Neural cell (in vitro differentiated cells): ENCODE results near the gene KIF21B. TPM values are rescaled to one million over a fixed set of nuclear protein-coding genes. Genes with fewer than 3 reads are reported as not detected.

Source experiments
- H2AFZ ChIP-seq: fragments of 200-600, 300-800 bp; sonication (generic), shearing (Covaris generic); 2 replicates; pipeline ENCODE4 v1.6.0; 2014; ENCODE audit warnings: low read depth, mild to moderate bottlenecking, antibody characterized with exemption, low read length, moderate library complexity
- H3F3A ChIP-seq: fragments of 200-600 bp; shearing (Covaris generic); 2 replicates; pipeline ENCODE4 v1.6.1; 2016; ENCODE audit warnings: mild to moderate bottlenecking, moderate library complexity, mixed read lengths, antibody characterized with exemption, low read length; ENCODE audit not compliant: insufficient read depth, poor library complexity, severe bottlenecking
- H3K27ac ChIP-seq: fragments of 200-600, 300-800 bp; sonication (generic), shearing (Covaris generic); 2 replicates; pipeline ENCODE4 v1.5.1; 2014; ENCODE audit warnings: mild to moderate bottlenecking, low read length, moderate library complexity
- H3K27me3 ChIP-seq: fragments of 300-800, 200-600 bp; sonication (generic), shearing (Covaris generic); 2 replicates; pipeline ENCODE4 v1.6.0; 2014; ENCODE audit warnings: mild to moderate bottlenecking, low read depth, low read length, moderate library complexity; ENCODE audit not compliant: insufficient read depth
- H3K36me3 ChIP-seq: fragments of 300-800, 200-600 bp; sonication (generic), shearing (Covaris generic); 2 replicates; pipeline ENCODE4 v1.5.1; 2014; ENCODE audit warnings: mild to moderate bottlenecking, antibody characterized with exemption, low read length, moderate library complexity; ENCODE audit not compliant: insufficient read depth
- H3K4me2 ChIP-seq: fragments of 300-800, 200-600 bp; sonication (generic), shearing (Covaris generic); 2 replicates; pipeline ENCODE4 v1.6.0; 2014; ENCODE audit warnings: mild to moderate bottlenecking, low read length
- H3K4me3 ChIP-seq: fragments of 300-800, 200-600 bp; sonication (generic), shearing (Covaris generic); 2 replicates; pipeline ENCODE4 v1.5.1; 2014; ENCODE audit warnings: mild to moderate bottlenecking, low read length, moderate library complexity
- H3K79me2 ChIP-seq: fragments of 200-600 bp; shearing (Covaris generic); replicated peaks from 2 replicates; pipeline ENCODE4 v1.6.0; 2014; ENCODE audit warnings: mild to moderate bottlenecking, low read length, moderate library complexity; ENCODE audit not compliant: insufficient read depth
- H3K9ac ChIP-seq: fragments of 300-800, 200-600 bp; sonication (generic), shearing (Covaris generic); 2 replicates; pipeline ENCODE4 v1.6.1; 2016; ENCODE audit warnings: mild to moderate bottlenecking, low read length, mixed read lengths
- H3K9me2 ChIP-seq: fragments of 200-600 bp; shearing (Covaris generic); 2 replicates; pipeline ENCODE4 v1.6.1; 2016; ENCODE audit warnings: mild to moderate bottlenecking, low read length, mixed read lengths; ENCODE audit not compliant: insufficient read depth
- H3K9me3 ChIP-seq: fragments of 200-600, 300-800 bp; sonication (generic), shearing (Covaris generic); 2 replicates; pipeline ENCODE4 v1.6.1; 2016; ENCODE audit warnings: mild to moderate bottlenecking, mixed run types, low read length, moderate library complexity, mixed read lengths
- H4K20me1 ChIP-seq: fragments of 200-600 bp; shearing (Covaris generic); 2 replicates; pipeline ENCODE4 v1.6.1; 2016; ENCODE audit warnings: mild to moderate bottlenecking, mixed run types; ENCODE audit not compliant: insufficient read depth
- EP300 ChIP-seq: fragments of 450-650 bp; conservative IDR thresholded peaks from 2 replicates; pipeline ENCODE4 v1.6.1; 2014; ENCODE audit warnings: antibody characterized with exemption, mild to moderate bottlenecking, moderate library complexity; ENCODE audit not compliant: poor library complexity, severe bottlenecking
- EZH2 ChIP-seq: fragments of 200-600, 300-800 bp; shearing (Covaris generic), sonication (generic); IDR thresholded peaks from 2 replicates; pipeline ENCODE4 v1.6.1; 2014; ENCODE audit warnings: antibody characterized with exemption, low read length, borderline replicate concordance, mild to moderate bottlenecking; ENCODE audit not compliant: insufficient read depth, poor library complexity, severe bottlenecking
- MXI1 ChIP-seq: fragments of 450-650 bp; conservative IDR thresholded peaks from 2 replicates; pipeline ENCODE4 v1.6.1; 2014; ENCODE audit warnings: antibody characterized with exemption, mild to moderate bottlenecking; ENCODE audit not compliant: poor library complexity, severe bottlenecking
- POLR2AphosphoS5 ChIP-seq: IDR thresholded peaks from 2 replicates; pipeline ENCODE4 v1.6.1; 2012
- RAD21 ChIP-seq: fragments of 450-650 bp; conservative IDR thresholded peaks from 2 replicates; pipeline ENCODE4 v1.6.1; 2014; ENCODE audit warnings: antibody characterized with exemption, mild to moderate bottlenecking, moderate library complexity
- SMC3 ChIP-seq: fragments of 450-650 bp; conservative IDR thresholded peaks from 2 replicates; pipeline ENCODE4 v1.6.1; 2014; ENCODE audit warnings: antibody characterized with exemption, mild to moderate bottlenecking, moderate library complexity; ENCODE audit not compliant: poor library complexity
- TAF1 ChIP-seq: IDR thresholded peaks from 2 replicates; pipeline ENCODE4 v1.6.1; 2012; ENCODE audit warnings: low read depth
- polyA plus RNA-seq: library from polyadenylated mRNA; depleted of rRNA; stranded (reverse); fragments of >200 nt; gene quantifications from 2 replicates; pipeline ENCODE4 v1.2.3, GENCODE V29; 2014
- TF ChIP-seq, protein P1 (sequence below): IDR thresholded peaks from 2 replicates; pipeline ENCODE4 v1.6.1; 2012; ENCODE audit warnings: borderline replicate concordance
- TF ChIP-seq, protein P2 (sequence below): fragments of 450-650 bp; IDR thresholded peaks from 2 replicates; pipeline ENCODE4 v1.5.1; 2014; ENCODE audit warnings: antibody characterized with exemption, mild to moderate bottlenecking, moderate library complexity; ENCODE audit not compliant: poor library complexity, severe bottlenecking

Gene KIF21B
- polyA plus RNA-seq, 1 donor from 2014 or later = 53.7 TPM

DNA sequence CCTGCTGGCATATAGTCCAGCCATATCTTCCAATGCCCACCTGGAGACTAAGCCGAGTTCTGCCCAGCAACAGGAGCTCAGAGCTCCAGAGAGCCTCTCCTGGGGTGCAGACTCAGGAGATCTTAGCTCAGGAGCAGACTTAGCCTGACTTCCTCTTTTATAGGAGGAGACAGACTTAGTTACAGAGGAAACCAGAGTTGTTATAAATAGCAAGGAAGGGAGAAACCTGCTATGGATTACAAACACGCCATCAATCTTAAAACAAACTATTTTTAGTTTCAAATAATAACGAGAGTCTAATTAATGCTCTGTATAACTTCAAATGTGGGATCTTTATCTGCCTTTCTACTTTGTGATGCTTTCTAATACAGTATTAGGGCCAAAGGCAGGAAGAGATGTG is 3.3 kb upstream of the KIF21B start:
- no peaks in the 10 kb centered on the region for H3K36me3 ChIP-seq
- H2AFZ ChIP-seq = no peak overlapping the region
- H3K9me2 ChIP-seq = no peaks in the 10 kb centered on the region
- no peaks in the 10 kb centered on the region for H3K9me3 ChIP-seq
- H3K4me2 ChIP-seq = no peak overlapping the region
- H3K79me2 ChIP-seq = peaks cover 20% of the 10 kb centered on the region
- TF ChIP-seq EP300 = no peak
- H3K27me3 ChIP-seq = no peaks in the 10 kb centered on the region
- no peaks in the 10 kb centered on the region for H3F3A ChIP-seq
- no peak overlapping the region for H3K9ac ChIP-seq
- no peak overlapping the region for H3K4me3 ChIP-seq
- no peak overlapping the region for H3K27ac ChIP-seq
- H4K20me1 ChIP-seq = no peaks in the 10 kb centered on the region

DNA sequence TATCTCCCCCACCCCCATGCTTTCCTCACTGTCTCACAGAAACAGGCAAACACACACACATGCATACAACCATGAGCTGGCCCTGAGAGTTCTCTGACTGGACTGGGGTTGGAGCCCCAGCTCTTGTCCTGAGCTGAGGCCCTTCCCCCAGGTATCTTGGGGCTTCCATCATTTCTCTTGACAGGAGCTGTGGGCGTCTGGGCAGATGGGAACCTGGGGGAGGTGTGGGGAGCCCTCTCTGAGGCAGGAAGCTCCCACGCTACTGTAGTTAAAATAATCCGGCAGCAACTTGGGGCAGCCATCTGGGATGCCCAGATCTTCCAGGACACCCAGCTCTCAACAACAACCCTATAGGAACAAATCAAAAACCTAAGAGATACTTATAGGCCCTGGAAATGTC is 2.7 kb upstream of the KIF21B start:
- no peak for TF ChIP-seq MXI1
- no peak for TF ChIP-seq EZH2
- TF ChIP-seq TAF1 = no peak
- TF ChIP-seq RAD21 = no peak
- TF ChIP-seq, protein P1, sequence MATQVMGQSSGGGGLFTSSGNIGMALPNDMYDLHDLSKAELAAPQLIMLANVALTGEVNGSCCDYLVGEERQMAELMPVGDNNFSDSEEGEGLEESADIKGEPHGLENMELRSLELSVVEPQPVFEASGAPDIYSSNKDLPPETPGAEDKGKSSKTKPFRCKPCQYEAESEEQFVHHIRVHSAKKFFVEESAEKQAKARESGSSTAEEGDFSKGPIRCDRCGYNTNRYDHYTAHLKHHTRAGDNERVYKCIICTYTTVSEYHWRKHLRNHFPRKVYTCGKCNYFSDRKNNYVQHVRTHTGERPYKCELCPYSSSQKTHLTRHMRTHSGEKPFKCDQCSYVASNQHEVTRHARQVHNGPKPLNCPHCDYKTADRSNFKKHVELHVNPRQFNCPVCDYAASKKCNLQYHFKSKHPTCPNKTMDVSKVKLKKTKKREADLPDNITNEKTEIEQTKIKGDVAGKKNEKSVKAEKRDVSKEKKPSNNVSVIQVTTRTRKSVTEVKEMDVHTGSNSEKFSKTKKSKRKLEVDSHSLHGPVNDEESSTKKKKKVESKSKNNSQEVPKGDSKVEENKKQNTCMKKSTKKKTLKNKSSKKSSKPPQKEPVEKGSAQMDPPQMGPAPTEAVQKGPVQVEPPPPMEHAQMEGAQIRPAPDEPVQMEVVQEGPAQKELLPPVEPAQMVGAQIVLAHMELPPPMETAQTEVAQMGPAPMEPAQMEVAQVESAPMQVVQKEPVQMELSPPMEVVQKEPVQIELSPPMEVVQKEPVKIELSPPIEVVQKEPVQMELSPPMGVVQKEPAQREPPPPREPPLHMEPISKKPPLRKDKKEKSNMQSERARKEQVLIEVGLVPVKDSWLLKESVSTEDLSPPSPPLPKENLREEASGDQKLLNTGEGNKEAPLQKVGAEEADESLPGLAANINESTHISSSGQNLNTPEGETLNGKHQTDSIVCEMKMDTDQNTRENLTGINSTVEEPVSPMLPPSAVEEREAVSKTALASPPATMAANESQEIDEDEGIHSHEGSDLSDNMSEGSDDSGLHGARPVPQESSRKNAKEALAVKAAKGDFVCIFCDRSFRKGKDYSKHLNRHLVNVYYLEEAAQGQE = no peak
- TF ChIP-seq POLR2AphosphoS5 = no peak
- TF ChIP-seq SMC3 = no peak
- TF ChIP-seq, protein P2, sequence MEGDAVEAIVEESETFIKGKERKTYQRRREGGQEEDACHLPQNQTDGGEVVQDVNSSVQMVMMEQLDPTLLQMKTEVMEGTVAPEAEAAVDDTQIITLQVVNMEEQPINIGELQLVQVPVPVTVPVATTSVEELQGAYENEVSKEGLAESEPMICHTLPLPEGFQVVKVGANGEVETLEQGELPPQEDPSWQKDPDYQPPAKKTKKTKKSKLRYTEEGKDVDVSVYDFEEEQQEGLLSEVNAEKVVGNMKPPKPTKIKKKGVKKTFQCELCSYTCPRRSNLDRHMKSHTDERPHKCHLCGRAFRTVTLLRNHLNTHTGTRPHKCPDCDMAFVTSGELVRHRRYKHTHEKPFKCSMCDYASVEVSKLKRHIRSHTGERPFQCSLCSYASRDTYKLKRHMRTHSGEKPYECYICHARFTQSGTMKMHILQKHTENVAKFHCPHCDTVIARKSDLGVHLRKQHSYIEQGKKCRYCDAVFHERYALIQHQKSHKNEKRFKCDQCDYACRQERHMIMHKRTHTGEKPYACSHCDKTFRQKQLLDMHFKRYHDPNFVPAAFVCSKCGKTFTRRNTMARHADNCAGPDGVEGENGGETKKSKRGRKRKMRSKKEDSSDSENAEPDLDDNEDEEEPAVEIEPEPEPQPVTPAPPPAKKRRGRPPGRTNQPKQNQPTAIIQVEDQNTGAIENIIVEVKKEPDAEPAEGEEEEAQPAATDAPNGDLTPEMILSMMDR = no peak
- TF ChIP-seq EP300 = no peak
- no peaks in the 10 kb centered on the region for H4K20me1 ChIP-seq

DNA sequence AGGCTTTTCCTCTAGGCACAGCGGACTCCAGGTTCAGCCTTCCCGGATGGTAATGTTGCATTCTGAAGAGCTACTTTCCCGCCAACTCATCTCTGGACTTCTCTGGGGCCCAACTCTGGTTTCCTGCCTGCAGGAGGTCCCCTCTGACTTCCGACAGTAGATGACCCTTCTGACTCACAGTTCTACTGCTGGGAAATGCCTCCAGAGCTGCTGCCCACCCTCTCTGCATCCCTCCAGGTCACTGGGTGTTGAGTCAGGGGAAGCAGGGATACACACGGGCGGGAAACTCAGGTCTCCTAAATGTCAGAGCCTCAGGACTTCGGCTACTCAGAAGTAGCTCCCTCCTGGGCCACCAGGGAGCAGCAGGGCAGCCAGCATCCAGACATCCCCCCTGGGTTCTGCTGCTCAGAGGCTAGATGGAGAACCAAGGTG is 2.1 kb upstream of the KIF21B start:
- Histone ChIP-seq H3F3A (no peaks in the 10 kb centered on the region), H3K9me3 (no peaks in the 10 kb centered on the region), H3K27me3 (no peaks in the 10 kb centered on the region), H3K36me3 (no peaks in the 10 kb centered on the region), H3K4me3 (no peak overlapping the region), H2AFZ (no peak overlapping the region), H3K9ac (no peak overlapping the region), H3K27ac (no peak overlapping the region), H3K79me2 (peaks cover 33% of the 10 kb centered on the region), H3K4me2 (no peak overlapping the region), H3K9me2 (no peaks in the 10 kb centered on the region), H4K20me1 (peaks cover 3% of the 10 kb centered on the region)
- TF ChIP-seq RAD21 = peak; percentile 48
- TF ChIP-seq MXI1 = no peak
- TF ChIP-seq, protein P2 = no peak
- peak; percentile 60 for TF ChIP-seq SMC3

More for the DNA sequence above, 2.7 kb upstream of the KIF21B start:
- H2AFZ ChIP-seq = no peak overlapping the region
- no peaks in the 10 kb centered on the region for H3K9me2 ChIP-seq
- H3K4me2 ChIP-seq = no peak overlapping the region
- no peak overlapping the region for H3K4me3 ChIP-seq
- H3F3A ChIP-seq = no peaks in the 10 kb centered on the region
- H3K27me3 ChIP-seq = no peaks in the 10 kb centered on the region
- H3K9ac ChIP-seq = no peak overlapping the region
- no peaks in the 10 kb centered on the region for H3K9me3 ChIP-seq
- peaks cover 26% of the 10 kb centered on the region for H3K79me2 ChIP-seq
- H3K27ac ChIP-seq = no peak overlapping the region
- no peaks in the 10 kb centered on the region for H3K36me3 ChIP-seq
